ENCODE results near the gene NEUROD6.

Gene NEUROD6

GRCh38 chr7:31340603-31341002, at the start of gene NEUROD6:
Gene NEUROD6 (minus strand): TSS chr7:31340726. CDS start chr7:31339268, 1,458 bp downstream.
- DNase-seq (ENCODE audit: low spot score), result no peak

- no peak for DNase-seq (ENCODE audit: low spot score)
These were observed 43.9 kb upstream of the NEUROD6 start for GRCh38 chr7:31384466-31384865.

DNA sequence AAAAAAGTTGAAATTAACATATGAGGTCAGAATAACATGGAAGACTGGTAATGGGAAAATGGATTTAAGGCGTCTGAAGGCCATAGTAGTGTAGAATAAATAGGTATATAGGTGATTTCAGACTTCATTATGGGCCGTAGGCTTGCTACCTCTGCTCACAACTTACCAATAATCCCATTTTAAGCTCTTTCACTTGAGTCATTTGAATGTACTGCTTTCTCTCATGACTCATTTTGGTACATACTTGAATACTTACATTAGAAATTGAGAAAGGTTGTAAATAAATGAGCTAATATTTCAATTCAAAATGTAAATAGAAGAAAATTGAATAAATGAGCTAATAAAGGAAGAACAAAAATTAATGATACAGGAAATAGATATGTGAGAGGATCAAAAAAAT, 42.2 kb upstream of the NEUROD6 start:
- no peak for DNase-seq (ENCODE audit: low spot score)

DNA sequence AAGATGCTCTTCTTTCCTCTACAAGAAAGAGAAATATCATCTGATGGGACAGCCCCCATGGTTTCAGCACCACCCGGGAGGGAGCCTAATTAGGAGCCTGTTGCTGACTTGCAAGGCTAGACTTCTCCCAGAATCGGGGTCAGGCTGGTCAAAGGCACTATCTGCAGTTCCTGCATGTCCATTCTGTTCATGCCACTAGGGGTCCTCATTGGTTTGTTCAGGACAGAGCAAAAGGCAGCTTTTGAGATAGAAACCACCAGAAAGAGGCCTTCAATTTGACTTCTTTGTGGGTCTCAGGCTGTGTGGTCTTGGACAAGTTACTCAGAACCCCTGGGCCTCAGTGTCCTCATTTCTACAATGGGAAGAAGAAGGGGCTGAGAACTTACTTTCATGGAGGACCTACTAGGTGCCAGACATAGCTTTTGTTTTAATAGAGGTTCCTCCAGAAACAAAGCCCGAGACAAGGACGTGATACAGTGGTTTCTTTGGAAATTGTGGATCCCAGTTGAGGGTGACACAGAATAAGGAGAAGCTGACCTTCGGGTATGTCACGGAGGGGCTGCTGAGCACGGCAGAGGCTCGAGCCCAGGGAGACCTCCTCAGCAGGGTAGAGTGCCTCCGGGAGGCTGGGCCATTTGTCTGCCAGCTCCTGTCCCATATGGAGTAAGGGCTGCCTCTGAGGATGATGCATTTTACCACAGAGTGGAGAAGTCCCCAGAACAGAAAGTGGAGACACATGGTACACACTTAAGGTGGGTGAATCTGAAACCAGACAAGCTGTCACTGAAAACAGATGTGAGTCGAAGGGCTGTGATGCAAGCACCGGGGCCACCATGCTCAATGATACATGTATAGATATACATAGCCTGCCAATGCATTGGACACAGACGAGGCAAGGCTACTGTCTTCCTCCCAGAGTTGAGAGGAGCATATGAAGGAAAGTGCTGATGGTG, 33.1 kb upstream of the NEUROD6 start:
- no peak for DNase-seq (ENCODE audit: low spot score)

DNA sequence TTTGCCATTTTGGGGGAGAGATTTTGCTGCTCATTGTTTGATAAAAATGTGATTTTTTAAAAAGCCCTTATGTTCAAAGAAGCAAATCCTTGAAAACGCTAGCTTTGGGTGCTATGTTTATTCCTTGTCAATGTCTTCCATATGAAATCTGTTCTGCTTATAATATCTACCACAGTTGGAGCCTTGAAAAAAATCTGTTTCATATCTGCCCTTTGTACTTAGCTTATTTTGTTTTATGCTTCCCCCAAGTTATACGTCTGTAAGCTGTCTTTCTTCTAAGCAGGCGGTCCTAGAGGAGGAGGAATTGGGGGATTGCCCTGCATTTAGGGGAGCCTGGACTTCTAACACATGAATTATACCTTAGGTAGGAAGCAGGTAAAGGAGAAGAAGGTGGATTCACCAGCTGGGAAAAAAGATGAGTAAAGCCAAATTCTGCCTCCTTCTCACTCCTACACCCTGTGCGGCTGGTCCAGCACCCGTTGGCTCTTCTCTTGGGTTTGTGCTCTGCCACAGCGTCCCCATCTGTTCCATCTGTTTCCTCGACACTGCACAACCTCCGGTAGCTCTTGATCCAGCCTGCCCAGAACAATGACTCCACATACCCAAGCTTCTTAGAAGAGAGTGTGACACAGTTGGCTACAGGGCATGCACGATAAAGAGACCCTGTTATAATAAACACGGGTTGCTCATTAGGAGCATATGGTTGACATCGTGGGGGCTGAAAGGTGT, 31.9 kb upstream of the NEUROD6 start:
- no peak for DNase-seq (ENCODE audit: low spot score)

GRCh38 chr7:31371621-31372020, 31.1 kb upstream of the NEUROD6 start:
- DNase-seq (ENCODE audit: low spot score), result no peak

DNA sequence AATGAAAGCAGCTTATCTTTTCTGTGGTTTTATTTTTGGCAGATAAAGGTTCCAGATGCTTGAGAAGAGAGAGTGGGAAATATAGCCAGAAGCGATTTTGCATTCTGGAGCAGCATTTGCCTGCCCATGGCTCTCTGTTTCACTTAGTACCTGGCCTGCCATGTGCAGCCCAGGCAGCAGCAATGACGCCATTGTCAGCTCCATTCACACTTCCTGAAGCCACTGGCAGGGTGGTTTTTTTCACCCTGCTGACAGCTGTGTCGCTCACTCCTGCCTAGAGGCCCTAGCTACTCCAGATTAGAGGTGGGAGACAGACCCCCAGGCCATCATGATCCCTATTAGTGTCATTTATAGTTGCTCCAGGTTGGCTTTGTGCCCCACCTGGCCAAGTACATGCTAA, 30.1 kb upstream of the NEUROD6 start:
- no peak for DNase-seq (ENCODE audit: low spot score)

DNA sequence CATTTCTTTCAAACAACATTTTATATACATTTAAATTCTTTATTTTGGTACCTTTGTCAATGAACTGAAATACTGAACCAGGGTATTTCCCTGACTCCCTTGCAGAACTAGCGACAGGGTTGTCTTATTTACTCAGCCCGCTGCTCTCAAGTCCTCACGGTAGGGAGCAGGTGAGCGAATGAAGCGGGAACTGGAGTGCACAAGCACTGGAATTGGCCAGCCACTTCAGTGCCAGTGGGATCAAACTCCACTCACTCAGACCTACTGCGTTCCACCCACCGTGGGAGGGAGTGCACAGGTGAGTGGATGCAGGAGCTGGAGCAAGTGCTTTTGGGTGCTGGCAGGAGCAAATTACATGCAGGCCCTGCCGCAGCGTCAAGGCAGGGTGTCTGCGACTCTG, 28.1 kb upstream of the NEUROD6 start:
- no peak for DNase-seq (ENCODE audit: low spot score)

DNA sequence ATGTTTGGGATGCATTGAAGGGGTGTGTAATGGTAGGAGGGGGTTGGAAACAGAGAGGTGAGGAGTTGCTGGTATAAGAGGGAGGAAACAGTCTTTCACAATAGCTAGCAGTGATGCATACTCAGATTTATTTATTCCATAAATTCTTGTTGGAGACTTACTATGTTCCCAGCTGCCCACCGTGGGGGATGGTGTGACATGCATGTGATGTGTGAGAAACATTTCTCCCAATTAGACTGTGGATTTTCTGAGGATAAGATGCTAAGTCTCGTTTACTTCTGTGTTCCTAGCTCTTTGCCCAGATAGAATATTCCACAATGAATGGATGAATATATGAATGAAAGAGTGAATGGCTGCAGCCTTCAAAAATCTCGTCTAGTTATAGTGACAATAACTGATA, 23.0 kb upstream of the NEUROD6 start:
- no peak for DNase-seq (ENCODE audit: low spot score)

GRCh38 chr7:31363051-31363450, 22.5 kb upstream of the NEUROD6 start:
- no peak for DNase-seq (ENCODE audit: low spot score)

DNA sequence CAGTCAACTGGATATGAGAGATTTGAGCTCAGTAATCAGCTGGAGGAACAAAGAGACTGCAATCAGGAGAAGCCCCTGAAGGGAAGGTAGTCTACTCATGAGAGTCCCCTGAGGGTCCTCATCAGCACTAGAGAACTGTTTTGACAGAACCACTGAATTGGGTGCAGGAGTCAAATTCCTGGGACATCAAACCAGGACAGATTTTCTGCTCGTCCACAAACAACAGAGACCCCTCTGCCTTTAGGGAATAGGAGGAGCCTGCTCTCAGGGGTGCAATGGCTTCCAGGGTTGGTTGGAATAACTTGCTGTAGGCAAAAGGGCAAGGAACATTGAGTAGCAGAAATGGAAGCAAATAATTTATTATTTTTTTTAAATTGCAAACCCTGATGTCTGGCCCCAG, 21.9 kb upstream of the NEUROD6 start:
- DNase-seq (ENCODE audit: low spot score), result no peak

GRCh38 chr7:31358467-31358866, 17.9 kb upstream of the NEUROD6 start:
- no peak for DNase-seq (ENCODE audit: low spot score)

DNA sequence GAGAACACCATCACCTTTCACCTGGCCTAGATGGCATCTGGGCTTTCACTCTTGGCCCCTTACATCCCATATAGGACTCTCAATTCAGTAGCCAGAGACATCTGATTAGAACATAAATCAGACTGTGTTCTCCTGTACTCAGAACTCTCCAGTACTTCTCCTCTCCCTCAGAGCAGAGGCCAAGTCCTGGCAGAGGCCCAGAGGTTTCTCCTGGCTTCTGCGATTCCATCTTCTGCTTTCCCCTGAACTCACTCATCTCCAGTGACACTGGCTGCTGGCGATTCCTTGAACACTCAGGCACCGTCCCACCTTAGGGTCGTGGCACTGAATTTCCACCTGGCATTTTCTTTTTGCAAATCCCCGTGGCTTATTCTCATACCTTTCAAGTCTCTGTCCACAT, 4.9 kb upstream of the NEUROD6 start:
- DNase-seq (ENCODE audit: low spot score), result no peak

- no peak for DNase-seq (ENCODE audit: low spot score)
These were observed 3.2 kb upstream of the NEUROD6 start for GRCh38 chr7:31343516-31344305.

- no peak for DNase-seq (ENCODE audit: low spot score)
These were observed 615 bp upstream of the NEUROD6 start for GRCh38 chr7:31341141-31341540.

DNA sequence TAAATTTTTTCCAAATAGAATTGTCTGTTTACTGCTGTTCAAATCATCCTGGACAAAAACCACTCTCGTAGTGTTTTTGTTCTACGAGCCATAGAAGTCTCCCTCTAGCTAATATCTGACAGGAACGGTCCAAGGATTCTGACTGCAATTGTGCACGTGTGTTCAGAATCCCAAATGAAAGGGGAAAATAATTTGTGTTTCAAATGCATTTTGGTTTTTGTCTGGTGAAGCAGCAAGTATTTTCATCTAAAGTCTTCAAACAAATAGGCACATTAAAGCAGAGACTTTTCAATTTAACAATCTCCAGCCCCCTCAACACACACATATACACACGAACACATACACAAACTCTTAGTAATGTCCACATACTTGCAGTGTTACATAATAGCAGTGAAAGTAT, 475 bp downstream of the NEUROD6 start:
- no peak for DNase-seq (ENCODE audit: low spot score)

DNA sequence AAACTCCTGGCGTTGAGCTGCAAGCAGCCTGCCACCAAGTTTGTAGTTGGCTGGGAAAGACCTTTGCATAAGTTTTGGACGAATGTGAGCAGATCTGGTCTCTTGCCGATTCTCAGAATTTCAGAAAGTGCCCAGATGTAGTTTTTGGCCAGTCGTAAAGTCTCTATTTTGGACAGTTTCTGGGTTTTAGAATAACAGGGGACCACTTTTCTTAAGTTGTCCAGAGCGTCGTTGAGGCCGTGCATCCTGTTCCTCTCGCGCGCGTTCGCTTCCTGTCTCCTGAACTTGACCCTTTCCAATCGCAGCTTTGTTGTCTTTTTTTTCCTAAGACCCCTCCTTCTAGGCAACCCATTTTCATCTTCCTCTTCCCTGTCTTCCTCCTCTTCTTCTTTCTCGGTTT, 1.8 kb downstream of the NEUROD6 start:
- no peak for DNase-seq (ENCODE audit: low spot score)

DNA sequence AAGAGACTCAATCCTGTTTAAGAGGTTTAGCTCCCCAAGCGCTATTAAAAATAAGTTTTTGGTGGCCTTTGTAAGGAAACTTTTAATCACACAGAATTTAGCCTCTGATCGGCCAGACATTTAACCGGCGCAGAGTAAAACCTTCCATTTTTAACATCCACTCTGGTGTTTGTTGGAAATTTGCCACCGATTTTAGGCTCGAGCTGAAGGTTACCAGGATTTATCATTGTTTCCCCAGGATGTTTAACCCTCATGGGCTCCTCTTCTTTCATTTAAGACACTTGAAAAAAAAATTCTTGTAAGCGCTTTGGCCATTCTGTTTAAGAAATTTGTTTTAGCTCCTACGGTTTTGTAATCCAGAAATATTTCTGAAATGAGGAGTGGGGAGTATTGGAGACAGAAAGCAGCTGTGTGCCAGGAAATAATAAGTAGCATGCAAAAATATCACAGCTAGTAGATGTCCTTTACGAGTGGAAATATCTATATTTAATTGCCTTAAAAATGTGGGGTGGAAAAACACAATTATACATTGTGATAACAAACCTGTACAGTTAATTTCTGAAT, 3.4 kb downstream of the NEUROD6 start:
- no peak for DNase-seq (ENCODE audit: low spot score)

- DNase-seq (ENCODE audit: low spot score), result no peak
These were observed 4.1 kb downstream of the NEUROD6 start for GRCh38 chr7:31336202-31337001.

- DNase-seq (ENCODE audit: low spot score), result no peak
These were observed 4.7 kb downstream of the NEUROD6 start for GRCh38 chr7:31335884-31336201.

- DNase-seq (ENCODE audit: low spot score), result no peak
These were observed 5.2 kb downstream of the NEUROD6 start for GRCh38 chr7:31335161-31335856.

Measured in left forelimb (tissue), 1 donor.